ENCODE results near the gene C5. TPM values are rescaled to one million over a fixed set of nuclear protein-coding genes. Genes with fewer than 3 reads are reported as not detected.
A peak's percentile ranks its signal among the peaks of the same experiment; 100 is the strongest.

The C5 gene
- total RNA-seq, 4 donors from 2014 or later, result 0.83 to 5.1 (median 1.6) TPM

- TF ChIP-seq, protein P1, sequence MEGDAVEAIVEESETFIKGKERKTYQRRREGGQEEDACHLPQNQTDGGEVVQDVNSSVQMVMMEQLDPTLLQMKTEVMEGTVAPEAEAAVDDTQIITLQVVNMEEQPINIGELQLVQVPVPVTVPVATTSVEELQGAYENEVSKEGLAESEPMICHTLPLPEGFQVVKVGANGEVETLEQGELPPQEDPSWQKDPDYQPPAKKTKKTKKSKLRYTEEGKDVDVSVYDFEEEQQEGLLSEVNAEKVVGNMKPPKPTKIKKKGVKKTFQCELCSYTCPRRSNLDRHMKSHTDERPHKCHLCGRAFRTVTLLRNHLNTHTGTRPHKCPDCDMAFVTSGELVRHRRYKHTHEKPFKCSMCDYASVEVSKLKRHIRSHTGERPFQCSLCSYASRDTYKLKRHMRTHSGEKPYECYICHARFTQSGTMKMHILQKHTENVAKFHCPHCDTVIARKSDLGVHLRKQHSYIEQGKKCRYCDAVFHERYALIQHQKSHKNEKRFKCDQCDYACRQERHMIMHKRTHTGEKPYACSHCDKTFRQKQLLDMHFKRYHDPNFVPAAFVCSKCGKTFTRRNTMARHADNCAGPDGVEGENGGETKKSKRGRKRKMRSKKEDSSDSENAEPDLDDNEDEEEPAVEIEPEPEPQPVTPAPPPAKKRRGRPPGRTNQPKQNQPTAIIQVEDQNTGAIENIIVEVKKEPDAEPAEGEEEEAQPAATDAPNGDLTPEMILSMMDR (IDR thresholded peaks at IDR 0.05), result peak in 4 of 6 experiments; percentile 22 to 35 (median 30)
- TF ChIP-seq POLR2A (IDR thresholded peaks at IDR 0.05), result peak in 2 of 4 donors; percentile 59 to 76
- H3K27me3 ChIP-seq, result no peaks in the 10 kb centered on the region
- H3K27ac ChIP-seq, result peak overlapping the region; percentile 91 to 97 (median 94)
- DNase-seq, result peak; percentile 14
- intact Hi-C loops (cut with DNase I), result no loop called here
- H3K9me3 ChIP-seq, result no peaks in the 10 kb centered on the region
- H3K4me1 ChIP-seq, result peaks cover 7 to 63% (median 39%) of the 10 kb centered on the region in 3 donors
- H3K36me3 ChIP-seq, result no peaks in the 10 kb centered on the region
- WGBS, 2 donors, result 1 to 8% methylated on average over 6 to 13 of the region's 73 CpGs
- H3K4me3 ChIP-seq, result peak overlapping the region; percentile 64 to 92 (median 76)
Measured at GRCh38 chr9:120928483-120929228, 121.4 kb downstream of the C5 start.

- Histone ChIP-seq H3K9me3 (no peaks in the 10 kb centered on the region), H3K36me3 (no peaks in the 10 kb centered on the region), H3K4me3 (peak overlapping the region; percentile 64 to 92 (median 76)), H3K27me3 (no peaks in the 10 kb centered on the region), H3K4me1 (peaks cover 7 to 59% (median 38%) of the 10 kb centered on the region in 3 donors), H3K27ac (peak overlapping the region; percentile 91 to 97 (median 94))
- WGBS, 2 donors, result 35 to 37% methylated on average over 14 of the region's 14 CpGs
- no peak for TF ChIP-seq POLR2A (IDR thresholded peaks at IDR 0.05)
- TF ChIP-seq, protein P1 (IDR thresholded peaks at IDR 0.05), result no peak
- DNase-seq, result no peak
- intact Hi-C loops (cut with DNase I), result no loop called here
Measured at GRCh38 chr9:120928015-120928482, 122.0 kb downstream of the C5 start.

DNA sequence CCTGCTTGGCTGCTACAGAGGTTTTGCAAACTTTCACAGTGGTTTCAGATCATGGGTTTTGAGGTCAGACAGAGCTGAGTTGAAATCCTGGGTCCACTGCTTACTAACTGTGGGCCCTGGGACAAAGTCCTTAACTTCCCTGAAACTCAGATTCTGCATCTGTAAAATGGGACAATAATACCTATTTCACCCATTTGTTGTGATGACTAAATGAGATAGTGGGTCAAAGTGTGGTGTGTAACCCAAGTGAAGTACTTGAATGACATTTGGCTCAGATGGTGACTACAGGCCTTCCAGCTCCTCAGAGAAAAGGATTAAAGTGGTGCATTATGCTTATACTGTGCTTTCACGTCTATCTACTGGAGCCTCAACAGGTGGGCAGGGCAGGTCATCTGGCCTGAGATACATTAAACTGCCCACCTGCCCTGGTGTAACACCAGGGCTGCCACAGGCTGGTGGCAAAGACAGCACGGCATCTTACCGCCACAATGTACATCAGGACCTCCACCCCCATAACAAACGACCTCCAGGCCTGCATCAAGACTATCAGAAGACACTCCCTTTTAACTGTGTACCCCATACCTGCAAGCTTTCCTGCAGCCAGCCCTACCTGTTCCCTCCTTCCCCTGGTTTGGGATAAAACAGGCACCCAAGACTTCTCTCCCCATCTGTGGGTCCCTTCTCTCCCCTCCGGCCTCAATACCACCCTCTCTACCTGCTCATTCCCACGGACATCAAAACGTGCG lies 122.6 kb downstream of the C5 start:
- TF ChIP-seq POLR2A (IDR thresholded peaks at IDR 0.05), result no peak
- TF ChIP-seq, protein P1 (IDR thresholded peaks at IDR 0.05), result no peak
- intact Hi-C loops (cut with DNase I), result no loop called here
- H3K36me3 ChIP-seq, result no peaks in the 10 kb centered on the region
- peak overlapping the region; percentile 91 to 97 (median 94) for H3K27ac ChIP-seq
- H3K9me3 ChIP-seq, result no peaks in the 10 kb centered on the region
- 53 to 56% methylated on average over 5 to 7 of the region's 8 CpGs for WGBS, 2 donors
- H3K4me1 ChIP-seq, result peaks cover 7 to 63% (median 38%) of the 10 kb centered on the region in 3 donors
- H3K4me3 ChIP-seq, result no peak overlapping the region
- no peak for DNase-seq
- no peaks in the 10 kb centered on the region for H3K27me3 ChIP-seq

GRCh38 chr9:120926397-120926928 lies 123.6 kb downstream of the C5 start, which contains the start of gene TRAF1:
TSS of gene TRAF1 (minus strand) at chr9:120926796. CDS start at chr9:120926075, 721 bp downstream.
- no peaks in the 10 kb centered on the region for H3K9me3 ChIP-seq
- TF ChIP-seq, protein P1 (IDR thresholded peaks at IDR 0.05), result no peak
- TF ChIP-seq POLR2A (IDR thresholded peaks at IDR 0.05), result no peak
- DNase-seq, result no peak
- WGBS, 2 donors, result 55 to 63% methylated on average over 2 to 5 of the region's 6 CpGs
- peak within 1 kb of the TSS in 2 of 4 donors; percentile 29 to 46 for H3K4me3 ChIP-seq
- H3K27ac ChIP-seq, result peak within 1 kb of the TSS; percentile 91 to 97 (median 94)
- no peaks in the 10 kb centered on the region for H3K36me3 ChIP-seq
- peaks cover 7 to 63% (median 34%) of the 10 kb centered on the region in 3 donors for H3K4me1 ChIP-seq
- H3K27me3 ChIP-seq, result no peaks in the 10 kb centered on the region
- intact Hi-C loops (cut with DNase I), result no loop called here
